Posterior cingulate gyrus (tissue), 11 donors: Measurements from ENCODE around the gene PPM1J.
A peak's percentile ranks its signal among the peaks of the same experiment; 100 is the strongest.

ENCODE experiments used
- DNase-seq, 10 donors: peaks; one replicate each; pipeline versions ENCODE4 v3.0.0 to v3.0.0-alpha.2; 2020 to 2021; ENCODE audit warnings: mixed read lengths in 3 of 10
- intact Hi-C: fragments of 100-400 bp; cut with DNase I; formaldehyde crosslinking; loops from one replicate; pipeline ENCODE4 v1.15.1; 2023

The PPM1J gene

GRCh38 chr1:112708002-112708448 lies 7.1 kb downstream of the PPM1J start:
- peak in 1 of 10 donors; percentile 9 for DNase-seq
- intact Hi-C loops = loop anchor here (2.0 kb wide), 1 partner anchor 205 kb away; no protein-coding TSS in a partner anchor

- intact Hi-C loops = loop anchor here (1.0 to 2.0 kb wide), 2 partner anchors 205 to 317 kb away; no protein-coding TSS in a partner anchor
- peak; percentile 52 to 97 (median 76) for DNase-seq
Observed at GRCh38 chr1:112707221-112708001, 7.7 kb downstream of the PPM1J start.

- intact Hi-C loops = loop anchor here (1.0 kb wide), 1 partner anchor 316 kb away; no protein-coding TSS in a partner anchor
- DNase-seq = peak in 3 of 10 donors; percentile 39 to 81 (median 44)
Observed at GRCh38 chr1:112706505-112707220, 8.5 kb downstream of the PPM1J start, which contains the start of gene RHOC. RHOC (minus strand) TSS chr1:112707127; CDS start chr1:112703799, 3,328 bp downstream.

- intact Hi-C loops = loop anchor here (5.0 kb wide), 1 partner anchor 88 kb away; the partner anchor contains the start of genes CAPZA1 and ST7L
- DNase-seq = peak in 3 of 10 donors; percentile 36 to 84 (median 41)
Observed at GRCh38 chr1:112704934-112705627, 10.1 kb downstream of the PPM1J start.

- DNase-seq = peak; percentile 66 to 98 (median 83)
- intact Hi-C loops = loop anchor here (5.0 kb wide), 1 partner anchor 87 kb away; the partner anchor contains the start of genes CAPZA1 and ST7L
Observed at GRCh38 chr1:112704391-112704933, 10.7 kb downstream of the PPM1J start.

GRCh38 chr1:112703706-112704105 lies 11.4 kb downstream of the PPM1J start:
- peak in 1 of 10 donors; percentile 6 for DNase-seq
- intact Hi-C loops = loop anchor here (5.0 kb wide), 1 partner anchor 86 kb away; the partner anchor contains the start of genes CAPZA1 and ST7L

- peak in 1 of 10 donors; percentile 55 for DNase-seq
- intact Hi-C loops = loop anchor here (5.0 kb wide), 1 partner anchor 85 kb away; the partner anchor contains the start of genes CAPZA1 and ST7L
Observed at GRCh38 chr1:112702420-112703261, 12.5 kb downstream of the PPM1J start.

GRCh38 chr1:112702067-112702395 lies 13.1 kb downstream of the PPM1J start:
- intact Hi-C loops = loop anchor here (5.0 kb wide), 1 partner anchor 85 kb away; the partner anchor contains the start of genes CAPZA1 and ST7L
- DNase-seq = peak in 1 of 10 donors; percentile 60

- DNase-seq = peak in 1 of 10 donors; percentile 75
- intact Hi-C loops = loop anchor here (5.0 kb wide), 1 partner anchor 84 kb away; the partner anchor contains the start of genes CAPZA1 and ST7L
Observed at GRCh38 chr1:112701227-112702066, 13.7 kb downstream of the PPM1J start.

GRCh38 chr1:112700290-112701226 lies 14.6 kb downstream of the PPM1J start:
- intact Hi-C loops = loop anchor here (5.0 kb wide), 1 partner anchor 83 kb away; the partner anchor contains the start of genes CAPZA1 and ST7L

GRCh38 chr1:112699425-112700144 lies 15.5 kb downstream of the PPM1J start:
- DNase-seq = peak in 2 of 10 donors; percentile 9 to 21
- intact Hi-C loops = loop anchor here (5.0 kb wide), 1 partner anchor 82 kb away; the partner anchor contains the start of genes CAPZA1 and ST7L

More at GRCh38 chr1:112700290-112701226, 14.6 kb downstream of the PPM1J start:
- DNase-seq = peak; percentile 76 to 98 (median 94)

- intact Hi-C loops = no loop called here
- DNase-seq = peak in 2 of 10 donors; percentile 4 to 43
Observed at GRCh38 chr1:112698366-112699310, 16.5 kb downstream of the PPM1J start.

- DNase-seq = peak in 2 of 10 donors; percentile 17 to 76
- intact Hi-C loops = no loop called here
Observed at GRCh38 chr1:112697781-112698201, 17.3 kb downstream of the PPM1J start.

- peak in 2 of 10 donors; percentile 3 to 60 for DNase-seq
- intact Hi-C loops = no loop called here
Observed at GRCh38 chr1:112696578-112697314, 18.4 kb downstream of the PPM1J start.
